ENCODE data around the gene TMEM273.

DNA sequence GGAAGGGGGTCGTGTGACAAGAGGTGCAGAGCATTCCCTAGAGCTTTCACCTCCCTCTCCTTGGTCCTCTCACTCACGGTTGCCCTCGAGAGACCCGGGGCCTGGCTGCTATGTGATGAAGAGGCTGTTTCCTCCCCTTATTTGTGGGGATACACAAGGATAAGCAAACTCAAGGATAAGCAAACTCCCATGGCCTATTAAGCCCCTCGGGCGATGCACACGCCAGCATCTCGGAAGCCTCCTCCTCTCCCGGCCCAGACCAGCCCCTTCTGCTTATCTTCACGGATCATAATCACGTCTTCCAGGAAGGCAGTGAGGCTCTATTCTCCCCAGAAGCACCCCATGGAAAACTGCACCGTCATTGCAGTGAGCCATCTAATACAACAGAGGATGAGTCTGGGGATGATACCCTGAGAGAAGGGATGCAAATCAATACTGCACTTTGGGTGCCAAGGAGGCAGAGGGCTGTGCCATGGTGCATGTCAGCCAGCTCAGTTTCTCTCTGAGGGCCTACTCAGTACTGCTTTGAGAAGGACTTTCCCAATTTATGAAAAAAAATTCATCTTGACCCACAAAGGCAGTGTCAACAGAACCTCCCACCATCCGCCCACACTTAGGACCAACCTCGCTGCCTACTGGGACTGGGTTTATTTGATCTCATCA, 22.2 kb downstream of the TMEM273 start:
- no peak for TF ChIP-seq CTCF (IDR thresholded peaks at IDR 0.05)
- TF ChIP-seq POLR2A (IDR thresholded peaks at IDR 0.05), result no peak
